Gastrocnemius medialis (tissue), 4 donors: ENCODE measurements around the gene WTAP.
"Not testable (repeated sequence)": the region's sequence is repeated elsewhere in the genome, so short reads cannot be mapped to it uniquely, and the experiment has no call there.

ENCODE experiments used
- POLR2A ChIP-seq, 2 donors: fragments of 450-650 bp; IDR thresholded peaks; one replicate each; pipeline ENCODE4 v1.6.1; 2017; ENCODE audit warnings: antibody characterized with exemption in 2 of 2, mild to moderate bottlenecking in 2 of 2, moderate library complexity in 2 of 2
- TF ChIP-seq, protein P1 (sequence below), 5 experiments: fragments of 450-650 bp in 3 of 5; fragments of 200-600 bp in 2 of 5; sonication (generic) in 2 of 5; IDR thresholded peaks in 4 of 5; conservative IDR thresholded peaks in 1 of 5; 1 replicate in 4 of 5; 2 replicates in 1 of 5; pipeline ENCODE4 v1.5.1; 2016 to 2019; ENCODE audit warnings: antibody characterized with exemption in 5 of 5, mild to moderate bottlenecking in 3 of 5, moderate library complexity in 3 of 5

- TF ChIP-seq, protein P1, sequence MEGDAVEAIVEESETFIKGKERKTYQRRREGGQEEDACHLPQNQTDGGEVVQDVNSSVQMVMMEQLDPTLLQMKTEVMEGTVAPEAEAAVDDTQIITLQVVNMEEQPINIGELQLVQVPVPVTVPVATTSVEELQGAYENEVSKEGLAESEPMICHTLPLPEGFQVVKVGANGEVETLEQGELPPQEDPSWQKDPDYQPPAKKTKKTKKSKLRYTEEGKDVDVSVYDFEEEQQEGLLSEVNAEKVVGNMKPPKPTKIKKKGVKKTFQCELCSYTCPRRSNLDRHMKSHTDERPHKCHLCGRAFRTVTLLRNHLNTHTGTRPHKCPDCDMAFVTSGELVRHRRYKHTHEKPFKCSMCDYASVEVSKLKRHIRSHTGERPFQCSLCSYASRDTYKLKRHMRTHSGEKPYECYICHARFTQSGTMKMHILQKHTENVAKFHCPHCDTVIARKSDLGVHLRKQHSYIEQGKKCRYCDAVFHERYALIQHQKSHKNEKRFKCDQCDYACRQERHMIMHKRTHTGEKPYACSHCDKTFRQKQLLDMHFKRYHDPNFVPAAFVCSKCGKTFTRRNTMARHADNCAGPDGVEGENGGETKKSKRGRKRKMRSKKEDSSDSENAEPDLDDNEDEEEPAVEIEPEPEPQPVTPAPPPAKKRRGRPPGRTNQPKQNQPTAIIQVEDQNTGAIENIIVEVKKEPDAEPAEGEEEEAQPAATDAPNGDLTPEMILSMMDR (IDR thresholded peaks at IDR 0.05 in 4 of 5, conservative IDR thresholded peaks at IDR 0.05 in 1 of 5): not testable (repeated sequence)
- not testable (repeated sequence) for TF ChIP-seq POLR2A (IDR thresholded peaks at IDR 0.05)
Observed at GRCh38 chr6:159690135-159690534, 37.2 kb upstream of the WTAP start.
